HepG2 (cell line): ENCODE data around the gene PANK4. TPM values are rescaled to one million over a fixed set of nuclear protein-coding genes. Genes with fewer than 3 reads are reported as not detected.

Source experiments
- ATAC-seq: fragments of 200-7000 bp; cut with Tn5 transposase; 3 replicates; pipeline ENCODE4 v1.9.1; 2020; ENCODE audit warnings: mild to moderate bottlenecking, moderate library complexity
- BruUV-seq: library from RNA; stranded (reverse); fragments of 400-500 nt; replicated peaks from 2 replicates; lab custom pipeline; 2021; lab: Mats Ljungman, UMichigan
- CTCF ChIA-PET: fragments of 300-600 bp; formaldehyde crosslinking; extraction: SDS; loops from one replicate; lab custom pipeline; 2021; ENCODE audit warnings: low total read pairs, inconsistent platforms, low intra/inter-chr PET ratio; lab: Yijun Ruan, JAX
- POLR2A ChIA-PET: fragments of 350-600 bp; sonication (Branson Sonifier 250); formaldehyde crosslinking; loops from one replicate; lab custom pipeline; 2020; ENCODE audit warnings: antibody characterized with exemption, inconsistent platforms; lab: Yijun Ruan, JAX
- DNase-seq: peaks from one replicate; pipeline ENCODE4 v3.0.0-alpha.2; 2015; ENCODE audit warnings: low spot score
- FAIRE-seq: peaks from 3 replicates; lab custom pipeline; 2011; peaks lifted over from hg19 to GRCh38; lab: Jason Lieb, UNC
- H2AFZ ChIP-seq: one replicate; pipeline ENCODE4 v1.6.1; 2011; ENCODE audit warnings: low read length, inconsistent platforms
- H3K27ac ChIP-seq: fragments of 300-600 bp; 3 replicates; pipeline ENCODE4 v1.8.0; 2011; ENCODE audit warnings: mixed run types, mild to moderate bottlenecking, mixed read lengths, low read length, inconsistent platforms; ENCODE audit not compliant: insufficient read depth; ENCODE audit errors: extremely low read length
- H3K27me3 ChIP-seq, 2 experiments: fragments of 200-600 bp in 1 of 2; 2 replicates in 1 of 2; 3 replicates in 1 of 2; pipeline versions ENCODE4 v1.6.0 to v1.8.0; 2011; ENCODE audit warnings: low read length in 2 of 2, mild to moderate bottlenecking in 2 of 2, moderate library complexity in 2 of 2, inconsistent platforms in 1 of 2; ENCODE audit not compliant: insufficient read depth in 2 of 2, control insufficient read depth in 1 of 2
- H3K36me3 ChIP-seq, 2 experiments: fragments of 200-600 bp in 1 of 2; replicated peaks in 1 of 2; 2 replicates in 1 of 2; 3 replicates in 1 of 2; pipeline versions ENCODE4 v1.5.1 to v1.8.0; 2011; ENCODE audit warnings: low read length in 2 of 2, inconsistent platforms in 1 of 2; ENCODE audit not compliant: insufficient read depth in 2 of 2, control insufficient read depth in 1 of 2
- H3K4me1 ChIP-seq: 2 replicates; pipeline ENCODE4 v1.5.1; 2012; ENCODE audit warnings: low read length, inconsistent platforms; ENCODE audit not compliant: insufficient read depth
- H3K4me2 ChIP-seq: 2 replicates; pipeline ENCODE4 v1.6.0; 2011; ENCODE audit warnings: low read depth, low read length, inconsistent platforms
- H3K4me3 ChIP-seq, 3 experiments: fragments of 200-600 bp in 1 of 3; sonication (generic), shearing (Covaris generic) in 1 of 3; replicated peaks in 1 of 3; 2 replicates each; pipeline ENCODE4 v1.5.1; 2011 to 2016; ENCODE audit warnings: low read length in 3 of 3, inconsistent platforms in 2 of 3, low read depth in 2 of 3, mild to moderate bottlenecking in 2 of 3, control low read depth in 1 of 3, mixed read lengths in 1 of 3; ENCODE audit not compliant: insufficient read depth in 1 of 3
- H3K79me2 ChIP-seq: one replicate; pipeline ENCODE4 v1.6.1; 2011; ENCODE audit warnings: low read length, inconsistent platforms; ENCODE audit not compliant: insufficient read depth
- H3K9ac ChIP-seq: 2 replicates; pipeline ENCODE4 v1.6.0; 2011; ENCODE audit warnings: mild to moderate bottlenecking, low read depth, low read length, inconsistent platforms; ENCODE audit not compliant: insufficient read depth
- H3K9me3 ChIP-seq: 2 replicates; pipeline ENCODE4 v1.5.1; 2012; ENCODE audit warnings: mild to moderate bottlenecking, low read length
- H4K20me1 ChIP-seq: 2 replicates; pipeline ENCODE4 v1.6.0; 2011; ENCODE audit warnings: inconsistent platforms, mild to moderate bottlenecking, low read length, moderate library complexity; ENCODE audit not compliant: insufficient read depth
- GLMP ChIP-seq: sonication (generic); formaldehyde crosslinking; IDR thresholded peaks from 2 replicates; pipeline ENCODE4 v1.9.0; 2021; ENCODE audit warnings: missing genetic modification reagents, mild to moderate bottlenecking, borderline replicate concordance
- HOMEZ ChIP-seq: IDR thresholded peaks from 2 replicates; pipeline ENCODE4 v1.6.1; 2016; ENCODE audit warnings: low read depth
- MTA3 ChIP-seq: sonication (generic); formaldehyde crosslinking; IDR thresholded peaks from 2 replicates; pipeline ENCODE4 v1.4.0; 2020; ENCODE audit warnings: missing genetic modification reagents
- ZBTB43 ChIP-seq: sonication (generic); formaldehyde crosslinking; conservative IDR thresholded peaks from 2 replicates; pipeline ENCODE4 v1.4.0; 2020; ENCODE audit warnings: missing genetic modification reagents
- ZFX ChIP-seq: sonication (generic); formaldehyde crosslinking; IDR thresholded peaks from 2 replicates; pipeline ENCODE4 v1.4.0; 2020; ENCODE audit warnings: mild to moderate bottlenecking, low read depth, missing genetic modification reagents, moderate library complexity
- ZNF138 ChIP-seq: sonication (generic); formaldehyde crosslinking; IDR thresholded peaks from 2 replicates; pipeline ENCODE4 v1.5.0; 2020; ENCODE audit warnings: mild to moderate bottlenecking, low read depth, missing genetic modification reagents
- ZNF362 ChIP-seq: sonication (generic); formaldehyde crosslinking; IDR thresholded peaks from 2 replicates; pipeline ENCODE4 v1.4.0; 2020; ENCODE audit warnings: missing genetic modification reagents, mild to moderate bottlenecking, borderline replicate concordance
- ZNF564 ChIP-seq: sonication (generic); formaldehyde crosslinking; IDR thresholded peaks from 2 replicates; pipeline ENCODE4 v1.8.1; 2023; ENCODE audit warnings: mild to moderate bottlenecking, missing genetic modification reagents
- WGBS: methylation state at CpG from one replicate; pipeline ENCODE4 v1.1.6; 2017; ENCODE audit warnings: low lambda C conversion rate; 5-methylcytosine and 5-hydroxymethylcytosine counted together
- in situ Hi-C: cut with HindIII; loops from 2 replicates; pipeline ENCODE4 v1.10.0; 2017; ENCODE audit warnings: low pct_unique_long_range_greater_than_20kb; ENCODE audit not compliant: extremely low pct_ligation_motif_present
- intact Hi-C: fragments of 100-400 bp; cut with micrococcal nuclease; formaldehyde crosslinking; loops from one replicate; pipeline ENCODE4 v1.10.0; 2022; ENCODE audit not compliant: unreplicated experiment
- polyA plus RNA-seq, 8 experiments: library from polyadenylated mRNA; depleted of rRNA in 3 of 8; stranded (reverse) in 7 of 8; unstranded in 1 of 8; fragments of >200 nt; fragmentation: Illumina TruSeq in 4 of 8; extraction: Trizol in 4 of 8; gene quantifications; 2 replicates each; pipeline versions ENCODE4 v1.2.1 to v1.2.3, GENCODE V29; 2011 to 2016; ENCODE audit warnings: low read depth in 4 of 8, missing spikeins in 1 of 8, mixed read lengths in 1 of 8; ENCODE audit not compliant: insufficient read depth in 1 of 8
- total RNA-seq, 5 experiments: library from RNA; depleted of rRNA; stranded (reverse); fragments of >200 nt; fragmentation: Illumina TruSeq; extraction: Trizol; gene quantifications; 2 replicates each; pipeline ENCODE4 v1.2.3, GENCODE V29; 2016; ENCODE audit warnings: low read depth in 1 of 5

PANK4 gene
- total and polyA plus RNA-seq, 2 of the 13 experiments (the other 11 are each of a cell fraction or from before 2014, with no cell fraction given): 17.4 to 19.3 TPM

- Histone ChIP-seq H3K4me2 (no peak overlapping the region), H4K20me1 (no peaks in the 10 kb centered on the region), H3K9ac (no peak overlapping the region), H3K4me3 (no peak overlapping the region), H3K27ac (no peak overlapping the region), H3K9me3 (no peaks in the 10 kb centered on the region), H3K36me3 (peaks cover 32 to 76% of the 10 kb centered on the region in 2 experiments), H3K27me3 (no peaks in the 10 kb centered on the region), H3K79me2 (no peaks in the 10 kb centered on the region), H3K4me1 (no peaks in the 10 kb centered on the region), H2AFZ (no peak overlapping the region)
- ChIA-PET POLR2A (no interaction called here), CTCF (no interaction called here)
- DNase-seq (no peak), ATAC-seq (no peak), FAIRE-seq (no peak)
- BruUV-seq: no TSS peak
- 98% methylated on average over 4 of the region's 11 CpGs for WGBS
- TF ChIP-seq HOMEZ (CRISPR knock-in tag) (no peak), ZNF362 (no peak), ZNF138 (CRISPR knock-in tag) (no peak), ZNF564 (CRISPR knock-in tag) (no peak), ZBTB43 (CRISPR knock-in tag) (no peak), GLMP (CRISPR knock-in tag) (no peak), MTA3 (CRISPR knock-in tag) (no peak), ZFX (CRISPR knock-in tag) (no peak)
- intact Hi-C loops (no loop called here), in situ Hi-C loops (loop anchor here (25.0 kb wide), 1 partner anchor 328 kb away; the partner anchor contains the start of gene FAAP20)
These were observed 10.7 kb downstream of the PANK4 start for GRCh38 chr1:2515763-2516080.
